Muscle layer of duodenum (tissue), 2 donors: ENCODE data around the gene CMPK2.
"Not testable (repeated sequence)": the region's sequence is repeated elsewhere in the genome, so short reads cannot be mapped to it uniquely, and the experiment has no call there.

Experiments
- H3K27ac ChIP-seq: one replicate; pipeline ENCODE4 v1.7.0; 2013; ENCODE audit warnings: mild to moderate bottlenecking, low read length
- H3K27me3 ChIP-seq: one replicate; pipeline ENCODE4 v1.7.0; 2013; ENCODE audit warnings: low read depth, mild to moderate bottlenecking, control low read depth, low read length
- H3K36me3 ChIP-seq, 2 donors: one replicate each; pipeline ENCODE4 v1.7.0; 2013; ENCODE audit warnings: low read length in 2 of 2, control low read depth in 1 of 2, mild to moderate bottlenecking in 1 of 2; ENCODE audit not compliant: insufficient read depth in 2 of 2, control insufficient read depth in 1 of 2
- H3K4me1 ChIP-seq, 2 donors: one replicate each; pipeline ENCODE4 v1.7.0; 2013; ENCODE audit warnings: low read length in 2 of 2, mild to moderate bottlenecking in 2 of 2, control low read depth in 1 of 2, moderate library complexity in 1 of 2; ENCODE audit not compliant: insufficient read depth in 2 of 2, control insufficient read depth in 1 of 2
- H3K4me3 ChIP-seq, 2 donors: one replicate each; pipeline ENCODE4 v1.7.0; 2013; ENCODE audit warnings: low read length in 2 of 2, low read depth in 1 of 2, mild to moderate bottlenecking in 1 of 2
- H3K9me3 ChIP-seq, 2 donors: one replicate each; pipeline ENCODE4 v1.7.0; 2013; ENCODE audit warnings: low read length in 2 of 2, control low read depth in 1 of 2, mild to moderate bottlenecking in 1 of 2; ENCODE audit not compliant: control insufficient read depth in 1 of 2
- donor health status: healthy.

CMPK2 gene, protein sequence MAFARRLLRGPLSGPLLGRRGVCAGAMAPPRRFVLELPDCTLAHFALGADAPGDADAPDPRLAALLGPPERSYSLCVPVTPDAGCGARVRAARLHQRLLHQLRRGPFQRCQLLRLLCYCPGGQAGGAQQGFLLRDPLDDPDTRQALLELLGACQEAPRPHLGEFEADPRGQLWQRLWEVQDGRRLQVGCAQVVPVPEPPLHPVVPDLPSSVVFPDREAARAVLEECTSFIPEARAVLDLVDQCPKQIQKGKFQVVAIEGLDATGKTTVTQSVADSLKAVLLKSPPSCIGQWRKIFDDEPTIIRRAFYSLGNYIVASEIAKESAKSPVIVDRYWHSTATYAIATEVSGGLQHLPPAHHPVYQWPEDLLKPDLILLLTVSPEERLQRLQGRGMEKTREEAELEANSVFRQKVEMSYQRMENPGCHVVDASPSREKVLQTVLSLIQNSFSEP

DNA sequence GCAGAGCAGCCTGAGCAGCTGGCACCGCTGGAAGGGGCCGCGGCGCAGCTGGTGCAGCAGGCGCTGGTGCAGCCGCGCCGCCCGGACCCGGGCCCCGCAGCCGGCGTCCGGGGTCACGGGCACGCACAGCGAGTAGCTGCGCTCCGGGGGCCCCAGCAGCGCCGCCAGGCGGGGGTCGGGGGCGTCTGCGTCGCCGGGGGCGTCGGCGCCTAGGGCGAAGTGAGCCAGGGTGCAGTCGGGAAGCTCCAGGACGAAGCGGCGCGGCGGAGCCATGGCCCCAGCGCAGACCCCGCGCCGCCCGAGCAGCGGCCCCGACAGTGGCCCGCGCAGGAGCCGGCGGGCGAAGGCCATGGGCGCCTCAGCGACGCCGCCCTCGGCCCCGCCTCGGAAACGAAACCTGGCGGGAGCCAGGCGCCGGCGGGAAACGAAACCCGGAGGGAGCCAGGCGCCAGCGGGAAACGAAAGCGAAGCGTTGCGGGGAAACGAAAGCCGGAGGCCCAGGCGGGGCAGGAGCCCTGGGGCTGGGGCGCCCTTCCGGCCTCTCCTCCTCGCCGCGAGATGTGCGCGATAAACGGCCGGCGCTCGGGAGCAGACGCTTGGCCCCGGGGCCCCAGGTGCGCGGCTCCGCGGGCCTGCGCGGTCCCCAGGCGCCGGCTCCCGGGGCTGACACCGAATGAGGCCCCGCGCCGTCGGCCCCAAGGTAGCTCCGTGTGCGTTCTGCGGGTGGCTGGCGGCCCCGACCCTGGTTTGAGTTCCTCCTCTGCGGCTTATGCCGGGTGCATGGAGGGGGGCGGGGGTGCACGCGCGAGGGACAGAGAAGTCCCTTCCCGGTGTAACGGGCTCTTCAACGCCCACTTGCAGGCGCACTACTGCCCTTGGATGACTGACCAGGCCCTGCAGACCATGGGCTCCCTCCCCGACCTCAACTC is at the start of gene CMPK2:
Gene CMPK2, minus strand, starts transcription at position 562 of the 929 bp plus-strand sequence. Its CDS starts 211 bp downstream, at position 351.
- Histone ChIP-seq H3K36me3 (peaks cover 0 to 11% of the 10 kb centered on the region in 2 donors), H3K4me1 (peaks cover 0 to 10% of the 10 kb centered on the region in 2 donors), H3K9me3 (no peaks in the 10 kb centered on the region), H3K27ac (no peak within 1 kb of the TSS), H3K27me3 (no peaks in the 10 kb centered on the region), H3K4me3 (peak within 1 kb of the TSS; percentile 80 to 87)

DNA sequence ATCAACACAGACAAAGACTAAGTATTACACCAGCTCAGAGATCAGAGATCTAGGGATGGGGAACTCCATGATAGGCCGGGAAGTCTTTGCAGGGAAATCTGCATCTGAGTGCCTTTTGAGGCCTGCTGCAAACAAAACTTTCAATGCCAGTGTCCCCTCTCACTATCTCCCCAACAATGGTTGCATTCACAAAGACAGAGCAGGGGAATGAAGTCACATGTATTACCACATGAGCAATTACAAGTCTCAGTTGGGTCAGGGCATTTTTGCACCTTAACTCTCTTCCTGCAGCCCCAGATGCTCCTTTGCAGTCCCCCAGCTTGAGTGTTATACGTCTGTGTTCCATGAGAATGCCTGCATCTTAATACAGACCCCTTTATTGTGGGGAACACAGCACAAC is 49.7 kb upstream of the CMPK2 start:
- Histone ChIP-seq H3K27ac (no peak overlapping the region), H3K4me3 (no peak overlapping the region), H3K36me3 (no peaks in the 10 kb centered on the region), H3K27me3 (no peaks in the 10 kb centered on the region), H3K9me3 (no peaks in the 10 kb centered on the region), H3K4me1 (peaks cover 0 to 15% of the 10 kb centered on the region in 2 donors)

- H3K4me1 ChIP-seq, result peaks cover 0 to 15% of the 10 kb centered on the region in 2 donors
- H3K9me3 ChIP-seq, result no peaks in the 10 kb centered on the region
- no peak overlapping the region for H3K4me3 ChIP-seq
- no peak overlapping the region for H3K27ac ChIP-seq
- no peaks in the 10 kb centered on the region for H3K36me3 ChIP-seq
- H3K27me3 ChIP-seq, result no peaks in the 10 kb centered on the region
Measured at GRCh38 chr2:6914828-6915227, 49.1 kb upstream of the CMPK2 start.

DNA sequence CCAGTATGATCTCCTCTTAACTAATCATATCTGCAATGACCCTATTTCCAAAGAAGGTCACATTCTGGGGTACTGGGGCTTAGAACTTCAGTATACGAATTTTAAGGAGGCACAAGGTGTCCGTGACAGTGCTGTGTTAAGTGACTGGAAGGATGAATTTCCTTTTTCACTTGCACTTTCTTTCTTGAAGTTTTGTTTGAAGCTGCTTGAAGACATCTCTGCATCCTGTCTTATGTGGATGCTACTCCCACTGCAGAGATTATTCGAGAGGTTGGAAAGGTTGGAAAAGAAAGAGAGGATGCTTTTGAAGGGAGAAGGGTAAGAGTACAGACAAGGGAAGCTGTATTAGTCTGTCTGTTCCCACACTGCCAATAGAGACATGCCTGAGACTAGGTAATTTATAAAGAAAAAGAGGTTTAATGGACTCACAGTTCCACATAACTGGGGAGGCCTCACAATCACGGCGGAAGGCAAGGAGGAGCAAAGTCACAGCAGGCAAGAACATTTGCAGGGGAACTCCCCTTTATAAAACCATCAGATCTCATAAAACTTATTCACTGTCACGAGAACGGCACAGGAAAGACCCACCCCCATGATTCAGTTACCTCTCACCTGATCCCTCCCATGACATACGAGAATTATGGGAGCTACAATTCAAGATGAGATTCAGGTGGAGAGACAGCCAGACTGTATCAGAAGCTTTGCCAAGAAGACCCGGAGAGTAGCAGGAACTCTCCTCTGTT is 47.9 kb upstream of the CMPK2 start:
- Histone ChIP-seq H3K27ac (no peak overlapping the region), H3K9me3 (no peaks in the 10 kb centered on the region), H3K4me3 (no peak overlapping the region), H3K36me3 (no peaks in the 10 kb centered on the region), H3K27me3 (no peaks in the 10 kb centered on the region), H3K4me1 (peaks cover 0 to 9% of the 10 kb centered on the region in 2 donors)

DNA sequence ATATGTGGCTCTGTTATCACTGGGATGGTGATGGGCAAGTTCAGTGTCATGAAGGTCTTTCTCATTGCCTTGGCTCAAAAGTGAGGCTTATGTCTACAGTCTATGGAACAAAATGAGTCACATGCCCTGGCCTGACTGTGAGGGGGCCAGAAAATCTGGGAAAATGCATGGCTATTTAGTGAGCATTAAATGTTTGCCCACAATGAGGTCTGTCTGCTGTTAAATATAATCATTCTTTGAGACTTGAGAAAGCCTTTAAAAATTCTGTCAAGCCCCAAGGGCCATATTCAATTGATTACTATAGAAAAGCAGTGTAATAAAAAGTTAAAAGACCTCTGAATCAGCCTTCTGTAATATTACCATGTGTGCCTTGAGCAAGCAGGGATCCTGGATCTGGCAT is 46.0 kb upstream of the CMPK2 start:
- Histone ChIP-seq H3K9me3 (no peaks in the 10 kb centered on the region), H3K36me3 (no peaks in the 10 kb centered on the region), H3K27ac (no peak overlapping the region), H3K27me3 (no peaks in the 10 kb centered on the region), H3K4me3 (no peak overlapping the region), H3K4me1 (peaks cover 0 to under 1% of the 10 kb centered on the region in 2 donors)

- no peaks in the 10 kb centered on the region for H3K9me3 ChIP-seq
- no peaks in the 10 kb centered on the region for H3K4me1 ChIP-seq
- no peaks in the 10 kb centered on the region for H3K27me3 ChIP-seq
- H3K36me3 ChIP-seq, result no peaks in the 10 kb centered on the region
- H3K4me3 ChIP-seq, result no peak overlapping the region
- no peak overlapping the region for H3K27ac ChIP-seq
Measured at GRCh38 chr2:6909431-6910385, 44.0 kb upstream of the CMPK2 start.

- Histone ChIP-seq H3K9me3 (no peaks in the 10 kb centered on the region), H3K27ac (no peak overlapping the region), H3K36me3 (no peaks in the 10 kb centered on the region), H3K4me3 (no peak overlapping the region), H3K4me1 (no peaks in the 10 kb centered on the region), H3K27me3 (no peaks in the 10 kb centered on the region)
Measured at GRCh38 chr2:6908291-6908690, 42.6 kb upstream of the CMPK2 start.

DNA sequence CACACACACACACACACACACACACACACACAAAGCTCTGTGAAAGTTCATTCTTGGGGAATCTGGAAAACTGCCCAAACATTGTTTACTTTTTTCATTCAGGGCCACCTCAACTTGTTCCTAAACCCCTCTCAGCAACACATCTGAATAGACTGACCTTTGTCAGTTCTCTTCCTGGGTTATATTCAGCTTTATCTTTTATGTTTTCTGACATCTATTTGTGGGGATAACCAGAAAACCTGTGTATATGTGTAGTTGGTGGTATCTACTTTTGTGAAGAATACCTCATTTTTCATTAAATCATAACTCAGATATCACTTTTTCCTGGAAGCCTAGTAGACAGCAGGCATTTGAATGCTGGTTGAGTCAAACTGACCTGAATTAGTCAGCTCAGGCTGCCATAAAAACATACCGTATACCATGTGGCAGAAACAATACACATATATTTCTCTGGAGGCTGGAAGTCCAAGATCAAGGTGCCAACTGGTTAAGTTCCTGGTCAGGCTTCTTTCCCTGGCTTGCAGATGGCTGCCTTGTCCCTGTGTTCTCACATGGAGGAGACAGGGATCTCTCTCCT is 40.5 kb upstream of the CMPK2 start:
- no peaks in the 10 kb centered on the region for H3K27me3 ChIP-seq
- no peaks in the 10 kb centered on the region for H3K36me3 ChIP-seq
- H3K4me1 ChIP-seq, result no peaks in the 10 kb centered on the region
- H3K27ac ChIP-seq, result no peak overlapping the region
- H3K4me3 ChIP-seq, result no peak overlapping the region
- no peaks in the 10 kb centered on the region for H3K9me3 ChIP-seq

- no peak overlapping the region for H3K4me3 ChIP-seq
- no peaks in the 10 kb centered on the region for H3K36me3 ChIP-seq
- no peaks in the 10 kb centered on the region for H3K27me3 ChIP-seq
- no peaks in the 10 kb centered on the region for H3K4me1 ChIP-seq
- no peak overlapping the region for H3K27ac ChIP-seq
- no peaks in the 10 kb centered on the region for H3K9me3 ChIP-seq
Measured at GRCh38 chr2:6905668-6906067, 40.0 kb upstream of the CMPK2 start.

GRCh38 chr2:6902581-6902980 is 36.9 kb upstream of the CMPK2 start:
- H3K27ac ChIP-seq, H3K9me3 ChIP-seq, H3K4me3 ChIP-seq, H3K4me1 ChIP-seq, H3K27me3 ChIP-seq, H3K36me3 ChIP-seq: not testable (repeated sequence)
